DND-41 (cell line): ENCODE measurements around the gene CRYBG1.

Experiments used
- EZH2 ChIP-seq: IDR thresholded peaks from 3 replicates; pipeline ENCODE4 v1.6.1; 2012; ENCODE audit warnings: borderline replicate concordance, low read depth, mild to moderate bottlenecking, moderate library complexity, low read length, inconsistent platforms; ENCODE audit not compliant: severe bottlenecking
- TF ChIP-seq, protein P1 (sequence below): IDR thresholded peaks from 2 replicates; pipeline ENCODE4 v1.5.1; 2012; ENCODE audit warnings: borderline replicate concordance, low read length, moderate library complexity, mild to moderate bottlenecking; ENCODE audit not compliant: poor library complexity, severe bottlenecking; ENCODE audit errors: extremely low read depth

DNA sequence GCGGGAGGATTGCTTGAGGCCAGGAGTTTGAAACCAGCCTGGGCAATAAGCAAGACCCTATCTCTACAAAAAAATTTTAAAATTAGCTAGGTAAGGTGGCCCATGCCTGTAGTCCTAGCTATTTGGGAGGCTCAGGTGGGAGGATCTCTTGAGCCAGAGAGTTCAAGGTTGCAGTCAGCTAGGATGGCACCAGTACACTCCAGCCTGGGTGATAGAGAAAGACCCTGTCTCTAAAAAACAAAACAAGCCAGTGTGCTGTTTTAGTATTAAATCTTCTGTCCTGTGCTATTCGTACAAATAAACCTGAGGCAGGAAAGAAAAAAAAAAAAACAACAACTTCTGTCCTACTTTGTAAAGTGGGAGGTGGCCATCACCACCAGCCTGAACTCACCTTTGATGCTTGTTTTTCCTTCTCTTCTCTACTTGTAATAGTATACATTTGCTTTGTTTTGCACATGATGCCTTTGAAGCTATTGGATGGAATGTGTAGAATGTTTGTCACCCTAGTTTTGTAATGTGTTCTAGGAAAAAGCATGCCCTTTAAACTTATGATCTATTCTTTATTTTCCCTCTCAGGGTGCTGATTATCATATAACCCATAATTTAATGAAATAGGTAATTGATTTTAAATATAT lies 102.5 kb downstream of the CRYBG1 start:
- TF ChIP-seq, protein P1, sequence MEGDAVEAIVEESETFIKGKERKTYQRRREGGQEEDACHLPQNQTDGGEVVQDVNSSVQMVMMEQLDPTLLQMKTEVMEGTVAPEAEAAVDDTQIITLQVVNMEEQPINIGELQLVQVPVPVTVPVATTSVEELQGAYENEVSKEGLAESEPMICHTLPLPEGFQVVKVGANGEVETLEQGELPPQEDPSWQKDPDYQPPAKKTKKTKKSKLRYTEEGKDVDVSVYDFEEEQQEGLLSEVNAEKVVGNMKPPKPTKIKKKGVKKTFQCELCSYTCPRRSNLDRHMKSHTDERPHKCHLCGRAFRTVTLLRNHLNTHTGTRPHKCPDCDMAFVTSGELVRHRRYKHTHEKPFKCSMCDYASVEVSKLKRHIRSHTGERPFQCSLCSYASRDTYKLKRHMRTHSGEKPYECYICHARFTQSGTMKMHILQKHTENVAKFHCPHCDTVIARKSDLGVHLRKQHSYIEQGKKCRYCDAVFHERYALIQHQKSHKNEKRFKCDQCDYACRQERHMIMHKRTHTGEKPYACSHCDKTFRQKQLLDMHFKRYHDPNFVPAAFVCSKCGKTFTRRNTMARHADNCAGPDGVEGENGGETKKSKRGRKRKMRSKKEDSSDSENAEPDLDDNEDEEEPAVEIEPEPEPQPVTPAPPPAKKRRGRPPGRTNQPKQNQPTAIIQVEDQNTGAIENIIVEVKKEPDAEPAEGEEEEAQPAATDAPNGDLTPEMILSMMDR, result no peak
- no peak for TF ChIP-seq EZH2
